ENCODE data around the gene HOXC6.
"Not testable (repeated sequence)": the region's sequence is repeated elsewhere in the genome, so short reads cannot be mapped to it uniquely, and the experiment has no call there.

HOXC6 gene

GRCh38 chr12:54038871-54039414 is 10.7 kb downstream of the HOXC6 start:
- no peaks in the 10 kb centered on the region for H3K27me3 ChIP-seq
- no peaks in the 10 kb centered on the region for H3K36me3 ChIP-seq
- H3K4me3 ChIP-seq, result peak overlapping the region; percentile 19 to 30
- intact Hi-C loops (cut with DNase I; ENCODE audit: low total_unique reads), result no loop called here
- DNase-seq, result peak in 1 of 2 donors; percentile 65
- H3K27ac ChIP-seq, result peak overlapping the region; percentile 58 to 62
- no peak for TF ChIP-seq CTCF (IDR thresholded peaks at IDR 0.05)
- H3K9me3 ChIP-seq, result no peaks in the 10 kb centered on the region
- H3K4me1 ChIP-seq, result peaks cover 5 to 76% (median 64%) of the 10 kb centered on the region in 4 donors

GRCh38 chr12:54039417-54040147 is 11.3 kb downstream of the HOXC6 start:
- peak overlapping the region; percentile 58 to 62 for H3K27ac ChIP-seq
- H3K4me3 ChIP-seq, result peak overlapping the region; percentile 19 to 30
- no peak for TF ChIP-seq CTCF (IDR thresholded peaks at IDR 0.05)
- H3K4me1 ChIP-seq, result peaks cover 5 to 70% (median 58%) of the 10 kb centered on the region in 4 donors
- intact Hi-C loops (cut with DNase I; ENCODE audit: low total_unique reads), result no loop called here
- H3K36me3 ChIP-seq, result no peaks in the 10 kb centered on the region
- H3K9me3 ChIP-seq, result no peaks in the 10 kb centered on the region
- no peaks in the 10 kb centered on the region for H3K27me3 ChIP-seq
- DNase-seq, result peak; percentile 67 to 81

GRCh38 chr12:54040148-54040494 is 11.9 kb downstream of the HOXC6 start:
- TF ChIP-seq CTCF (IDR thresholded peaks at IDR 0.05), result no peak
- peak in 1 of 2 donors; percentile 72 for DNase-seq
- Histone ChIP-seq H3K27ac (peak overlapping the region; percentile 58 to 62), H3K36me3 (no peaks in the 10 kb centered on the region), H3K4me3 (peak overlapping the region; percentile 19 to 30), H3K27me3 (no peaks in the 10 kb centered on the region), H3K9me3 (no peaks in the 10 kb centered on the region), H3K4me1 (peaks cover 5 to 64% (median 54%) of the 10 kb centered on the region in 4 donors)
- intact Hi-C loops (cut with DNase I; ENCODE audit: low total_unique reads), result no loop called here

- intact Hi-C loops (cut with DNase I; ENCODE audit: low total_unique reads), result no loop called here
- H3K4me3 ChIP-seq, result no peak overlapping the region
- peak overlapping the region in 1 of 2 donors; percentile 58 for H3K27ac ChIP-seq
- no peaks in the 10 kb centered on the region for H3K36me3 ChIP-seq
- no peaks in the 10 kb centered on the region for H3K9me3 ChIP-seq
- no peak for DNase-seq
- no peaks in the 10 kb centered on the region for H3K27me3 ChIP-seq
- peaks cover 5 to 59% (median 52%) of the 10 kb centered on the region in 4 donors for H3K4me1 ChIP-seq
- TF ChIP-seq CTCF (IDR thresholded peaks at IDR 0.05), result no peak
These were observed 12.4 kb downstream of the HOXC6 start for GRCh38 chr12:54040648-54041047.

GRCh38 chr12:54041097-54041690 is 13.0 kb downstream of the HOXC6 start:
- no peaks in the 10 kb centered on the region for H3K27me3 ChIP-seq
- intact Hi-C loops (cut with DNase I; ENCODE audit: low total_unique reads), result no loop called here
- DNase-seq, result no peak

GRCh38 chr12:54042033-54042432 is 13.8 kb downstream of the HOXC6 start:
- DNase-seq; H3K9me3 ChIP-seq; intact Hi-C loops (cut with DNase I; ENCODE audit: low total_unique reads); H3K27me3 ChIP-seq; H3K27ac ChIP-seq; H3K4me3 ChIP-seq; H3K36me3 ChIP-seq: not testable (repeated sequence)
- peaks cover 5 to 46% (median 40%) of the 10 kb centered on the region in 4 donors for H3K4me1 ChIP-seq

More at GRCh38 chr12:54041097-54041690, 13.0 kb downstream of the HOXC6 start:
- no peak overlapping the region for H3K4me3 ChIP-seq
- H3K9me3 ChIP-seq, result no peaks in the 10 kb centered on the region
- H3K36me3 ChIP-seq, result no peaks in the 10 kb centered on the region
- H3K4me1 ChIP-seq, result peaks cover 5 to 55% (median 48%) of the 10 kb centered on the region in 4 donors
- no peak for TF ChIP-seq CTCF (IDR thresholded peaks at IDR 0.05)
- H3K27ac ChIP-seq, result no peak overlapping the region

All from tibial artery (tissue), 4 donors.